ENCODE measurements around the gene AXDND1. TPM values are rescaled to one million over a fixed set of nuclear protein-coding genes. Genes with fewer than 3 reads are reported as not detected.

AXDND1 gene
- total RNA-seq, 1 donor from 2014 or later: 1.1 TPM

DNA sequence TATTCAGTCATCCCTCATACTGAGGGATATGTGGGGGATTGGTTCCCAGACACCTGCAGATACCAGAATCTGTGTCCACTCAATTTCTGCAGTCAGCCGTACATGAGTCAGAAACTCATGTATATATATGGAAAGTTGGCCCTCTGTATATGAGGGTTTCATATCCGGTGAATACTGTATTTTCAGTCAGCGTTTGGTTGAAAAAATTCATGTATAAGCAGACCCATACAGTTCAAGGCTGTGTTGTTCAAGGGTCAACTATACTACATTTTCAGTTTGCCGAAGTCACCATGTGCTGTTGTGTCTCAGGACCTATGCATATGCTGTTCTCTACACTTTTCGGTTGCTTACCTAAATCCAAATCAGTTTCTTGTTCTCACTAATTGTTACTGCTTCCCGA, 10.5 kb downstream of the AXDND1 start:
- no peaks in the 10 kb centered on the region for H3K27me3 Mint-ChIP-seq (ENCODE audit: low read depth, unreplicated experiment)
- H3K4me1 Mint-ChIP-seq (ENCODE audit: low read depth, unreplicated experiment): no peaks in the 10 kb centered on the region
- no peaks in the 10 kb centered on the region for H3K4me1 ChIP-seq (ENCODE audit: insufficient read depth, low read length)
- no peaks in the 10 kb centered on the region for H3K9me3 ChIP-seq (ENCODE audit: insufficient read depth, low read depth, low read length)
- no peaks in the 10 kb centered on the region for H3K36me3 Mint-ChIP-seq (ENCODE audit: low read depth, unreplicated experiment)
- no peaks in the 10 kb centered on the region for H4K20me1 ChIP-seq (ENCODE audit: insufficient read depth, low read length)
- no peak overlapping the region for H3K4me2 ChIP-seq (ENCODE audit: low read length)
- no peak overlapping the region for H3K9ac ChIP-seq (ENCODE audit: low read length)
- no peak overlapping the region for H3K4me3 ChIP-seq (ENCODE audit: insufficient read depth, low read depth, low read length)
- H3K79me2 ChIP-seq (ENCODE audit: insufficient read depth, low read length): no peaks in the 10 kb centered on the region
- no peaks in the 10 kb centered on the region for H3K9me3 Mint-ChIP-seq (ENCODE audit: unreplicated experiment)
- DNase-seq (ENCODE audit: low read depth) (no peak), FAIRE-seq (no peak)
- no peaks in the 10 kb centered on the region for H3K27me3 ChIP-seq (ENCODE audit: insufficient read depth, low read length)
- H3K27ac Mint-ChIP-seq (ENCODE audit: unreplicated experiment): no peak overlapping the region
- no peak overlapping the region for H3K4me3 Mint-ChIP-seq (ENCODE audit: unreplicated experiment)
- H2AFZ ChIP-seq (ENCODE audit: low read depth, low read length): no peak overlapping the region
- TF ChIP-seq EZH2 (IDR thresholded peaks at IDR 0.05; ENCODE audit: insufficient read depth, low read length): no peak
- TF ChIP-seq, protein P1, sequence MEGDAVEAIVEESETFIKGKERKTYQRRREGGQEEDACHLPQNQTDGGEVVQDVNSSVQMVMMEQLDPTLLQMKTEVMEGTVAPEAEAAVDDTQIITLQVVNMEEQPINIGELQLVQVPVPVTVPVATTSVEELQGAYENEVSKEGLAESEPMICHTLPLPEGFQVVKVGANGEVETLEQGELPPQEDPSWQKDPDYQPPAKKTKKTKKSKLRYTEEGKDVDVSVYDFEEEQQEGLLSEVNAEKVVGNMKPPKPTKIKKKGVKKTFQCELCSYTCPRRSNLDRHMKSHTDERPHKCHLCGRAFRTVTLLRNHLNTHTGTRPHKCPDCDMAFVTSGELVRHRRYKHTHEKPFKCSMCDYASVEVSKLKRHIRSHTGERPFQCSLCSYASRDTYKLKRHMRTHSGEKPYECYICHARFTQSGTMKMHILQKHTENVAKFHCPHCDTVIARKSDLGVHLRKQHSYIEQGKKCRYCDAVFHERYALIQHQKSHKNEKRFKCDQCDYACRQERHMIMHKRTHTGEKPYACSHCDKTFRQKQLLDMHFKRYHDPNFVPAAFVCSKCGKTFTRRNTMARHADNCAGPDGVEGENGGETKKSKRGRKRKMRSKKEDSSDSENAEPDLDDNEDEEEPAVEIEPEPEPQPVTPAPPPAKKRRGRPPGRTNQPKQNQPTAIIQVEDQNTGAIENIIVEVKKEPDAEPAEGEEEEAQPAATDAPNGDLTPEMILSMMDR (IDR thresholded peaks at IDR 0.05; ENCODE audit: insufficient read depth, low read depth, low read length): no peak
- no peak overlapping the region for H3K27ac ChIP-seq (ENCODE audit: low read depth, low read length)
- no peaks in the 10 kb centered on the region for H3K36me3 ChIP-seq (ENCODE audit: insufficient read depth, low read length)

DNA sequence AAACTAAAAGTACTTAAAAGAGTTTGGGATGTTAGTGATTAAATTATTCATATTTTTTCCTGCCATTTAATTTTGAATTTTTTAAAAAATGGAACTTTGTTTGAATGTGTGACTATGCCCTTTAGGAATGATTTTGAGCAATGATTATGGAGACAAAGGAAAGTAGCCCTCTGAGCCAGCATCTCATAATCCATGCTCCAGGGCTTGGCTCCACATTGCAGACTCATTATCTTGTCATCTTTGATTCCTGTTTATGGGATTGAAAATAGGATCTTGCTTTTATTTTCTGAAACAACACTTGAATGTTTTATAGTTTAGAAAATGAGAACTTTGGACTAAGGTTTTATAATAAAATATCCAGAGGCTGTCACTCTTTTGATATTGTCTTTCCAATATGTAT, 14.5 kb downstream of the AXDND1 start:
- no peak overlapping the region for H2AFZ ChIP-seq (ENCODE audit: low read depth, low read length)
- H3K79me2 ChIP-seq (ENCODE audit: insufficient read depth, low read length): no peaks in the 10 kb centered on the region
- H3K9me3 Mint-ChIP-seq (ENCODE audit: unreplicated experiment): no peaks in the 10 kb centered on the region
- no peak overlapping the region for H3K9ac ChIP-seq (ENCODE audit: low read length)
- no peaks in the 10 kb centered on the region for H4K20me1 ChIP-seq (ENCODE audit: insufficient read depth, low read length)
- no peaks in the 10 kb centered on the region for H3K27me3 ChIP-seq (ENCODE audit: insufficient read depth, low read length)
- H3K4me1 ChIP-seq (ENCODE audit: insufficient read depth, low read length): no peaks in the 10 kb centered on the region
- no peak overlapping the region for H3K27ac Mint-ChIP-seq (ENCODE audit: unreplicated experiment)
- FAIRE-seq (no peak), DNase-seq (ENCODE audit: low read depth) (no peak)
- H3K27me3 Mint-ChIP-seq (ENCODE audit: low read depth, unreplicated experiment): no peaks in the 10 kb centered on the region
- TF ChIP-seq, protein P1 (IDR thresholded peaks at IDR 0.05; ENCODE audit: insufficient read depth, low read depth, low read length): no peak
- no peak for TF ChIP-seq EZH2 (IDR thresholded peaks at IDR 0.05; ENCODE audit: insufficient read depth, low read length)
- H3K36me3 Mint-ChIP-seq (ENCODE audit: low read depth, unreplicated experiment): no peaks in the 10 kb centered on the region
- no peak overlapping the region for H3K4me3 Mint-ChIP-seq (ENCODE audit: unreplicated experiment)
- no peaks in the 10 kb centered on the region for H3K4me1 Mint-ChIP-seq (ENCODE audit: low read depth, unreplicated experiment)
- no peak overlapping the region for H3K4me2 ChIP-seq (ENCODE audit: low read length)
- H3K9me3 ChIP-seq (ENCODE audit: insufficient read depth, low read depth, low read length): no peaks in the 10 kb centered on the region
- no peaks in the 10 kb centered on the region for H3K36me3 ChIP-seq (ENCODE audit: insufficient read depth, low read length)
- no peak overlapping the region for H3K27ac ChIP-seq (ENCODE audit: low read depth, low read length)
- no peak overlapping the region for H3K4me3 ChIP-seq (ENCODE audit: insufficient read depth, low read depth, low read length)

DNA sequence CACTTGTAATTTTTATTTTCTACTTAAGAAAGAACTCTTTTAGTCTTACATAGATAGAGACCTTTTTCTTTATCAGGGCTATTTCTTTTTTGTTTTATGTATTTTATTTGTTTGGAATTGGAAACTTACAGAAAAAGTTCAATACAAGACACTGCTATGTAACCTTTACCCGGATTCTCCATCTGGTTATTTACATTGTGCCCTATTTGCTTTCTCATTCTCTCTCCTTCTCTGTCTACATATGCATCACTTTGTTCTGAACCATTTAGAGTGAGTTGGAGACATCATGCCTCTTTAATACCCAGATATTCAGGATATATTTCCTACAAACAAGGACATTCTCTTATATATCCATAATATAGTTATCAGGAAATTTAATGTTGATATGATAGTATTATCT, 18.3 kb downstream of the AXDND1 start:
- Histone ChIP-seq H3K4me2 (ENCODE audit: low read length) (no peak overlapping the region), H3K9ac (ENCODE audit: low read length) (no peak overlapping the region), H3K4me3 (ENCODE audit: insufficient read depth, low read depth, low read length) (no peak overlapping the region), H2AFZ (ENCODE audit: low read depth, low read length) (no peak overlapping the region), H4K20me1 (ENCODE audit: insufficient read depth, low read length) (no peaks in the 10 kb centered on the region), H3K27me3 (ENCODE audit: insufficient read depth, low read length) (no peaks in the 10 kb centered on the region), H3K27ac (ENCODE audit: low read depth, low read length) (no peak overlapping the region), H3K4me1 (ENCODE audit: insufficient read depth, low read length) (no peaks in the 10 kb centered on the region), H3K79me2 (ENCODE audit: insufficient read depth, low read length) (no peaks in the 10 kb centered on the region), H3K9me3 (ENCODE audit: insufficient read depth, low read depth, low read length) (no peaks in the 10 kb centered on the region), H3K36me3 (ENCODE audit: insufficient read depth, low read length) (no peaks in the 10 kb centered on the region)
- Mint-ChIP-seq H3K4me3 (ENCODE audit: unreplicated experiment) (no peak overlapping the region), H3K27me3 (ENCODE audit: low read depth, unreplicated experiment) (no peaks in the 10 kb centered on the region), H3K36me3 (ENCODE audit: low read depth, unreplicated experiment) (no peaks in the 10 kb centered on the region), H3K4me1 (ENCODE audit: low read depth, unreplicated experiment) (no peaks in the 10 kb centered on the region), H3K27ac (ENCODE audit: unreplicated experiment) (no peak overlapping the region), H3K9me3 (ENCODE audit: unreplicated experiment) (no peaks in the 10 kb centered on the region)
- no peak for TF ChIP-seq EZH2 (IDR thresholded peaks at IDR 0.05; ENCODE audit: insufficient read depth, low read length)
- TF ChIP-seq, protein P1 (IDR thresholded peaks at IDR 0.05; ENCODE audit: insufficient read depth, low read depth, low read length): no peak
- DNase-seq (ENCODE audit: low read depth) (no peak), FAIRE-seq (no peak)

All from astrocyte (in vitro differentiated cells and primary cell).